GM21423 (cell line): ENCODE data around the gene OR52L1.

Experiments
- ATAC-seq: cut with Tn5 transposase; IDR thresholded peaks from one replicate; pipeline ENCODE4 v1.9.1; 2021; ENCODE audit warnings: mild to moderate bottlenecking, moderate library complexity; ENCODE audit not compliant: unreplicated experiment

Gene OR52L1

GRCh38 chr11:5941951-5942350, 44.8 kb downstream of the OR52L1 start, which contains the start of gene OR56A3:
Gene OR56A3 (plus strand): TSS chr11:5942251. CDS start chr11:5947347, 5,096 bp downstream.
- ATAC-seq = no peak

GRCh38 chr11:5940748-5941147, 46.0 kb downstream of the OR52L1 start:
- ATAC-seq = no peak

- ATAC-seq = no peak
Observed at GRCh38 chr11:5938603-5938965, 48.2 kb downstream of the OR52L1 start.

- no peak for ATAC-seq
Observed at GRCh38 chr11:5937868-5938602, 48.8 kb downstream of the OR52L1 start.
